Measurements from ENCODE around the gene SLC22A23.
"Not testable (repeated sequence)": the region's sequence is repeated elsewhere in the genome, so short reads cannot be mapped to it uniquely, and the experiment has no call there.

Gene SLC22A23

GRCh38 chr6:3402310-3403237, 54.3 kb downstream of the SLC22A23 start:
- DNase-seq, result no peak

- no peak for DNase-seq
Measured at GRCh38 chr6:3400162-3400561, 56.7 kb downstream of the SLC22A23 start.

DNA sequence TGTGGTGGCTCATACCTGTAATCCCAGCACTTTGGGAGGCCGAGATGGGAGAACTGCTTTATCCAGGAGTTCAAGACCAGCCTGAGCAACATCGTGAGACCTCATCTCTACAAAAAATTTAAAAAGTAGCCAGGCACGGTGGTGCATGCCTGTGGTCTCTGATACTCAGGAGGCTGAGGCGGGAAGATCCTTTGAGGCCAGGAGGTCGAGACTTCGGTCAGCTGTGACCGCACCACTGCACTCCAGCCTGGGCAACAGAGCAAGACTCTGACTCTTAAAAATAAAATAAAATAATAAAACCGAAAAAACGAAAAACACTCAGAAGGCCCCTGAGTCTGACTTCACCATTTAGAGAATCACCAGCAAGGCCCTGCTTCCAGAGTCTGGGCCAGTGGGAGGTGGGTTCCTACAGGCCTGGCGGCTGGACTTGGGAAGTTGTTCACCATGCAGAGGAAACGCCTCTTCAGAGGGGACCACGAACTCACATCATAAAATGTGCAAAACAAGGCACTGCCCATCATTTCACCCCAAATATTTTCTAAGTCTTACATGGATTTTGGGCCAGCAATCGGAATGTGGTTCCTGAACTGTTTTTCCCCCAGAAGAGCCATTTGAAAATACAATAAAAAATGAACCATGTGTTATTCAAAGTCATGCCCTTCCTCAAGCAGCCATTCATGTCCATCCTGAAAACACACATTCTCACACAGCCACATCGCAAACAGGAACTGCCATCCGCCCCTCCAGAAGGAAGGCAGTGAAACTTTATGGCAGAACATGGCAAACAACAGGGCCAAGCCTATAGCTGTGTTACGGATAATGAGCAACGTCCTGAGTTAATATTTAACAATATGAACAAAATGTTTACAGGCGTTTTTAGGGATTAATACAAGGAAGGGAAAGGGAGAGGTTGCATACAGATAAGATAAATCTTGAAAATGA, 57.8 kb downstream of the SLC22A23 start:
- DNase-seq, result no peak

GRCh38 chr6:3398165-3398562, 58.7 kb downstream of the SLC22A23 start:
- no peak for DNase-seq

- no peak for DNase-seq
Measured at GRCh38 chr6:3397229-3398164, 59.4 kb downstream of the SLC22A23 start.

DNA sequence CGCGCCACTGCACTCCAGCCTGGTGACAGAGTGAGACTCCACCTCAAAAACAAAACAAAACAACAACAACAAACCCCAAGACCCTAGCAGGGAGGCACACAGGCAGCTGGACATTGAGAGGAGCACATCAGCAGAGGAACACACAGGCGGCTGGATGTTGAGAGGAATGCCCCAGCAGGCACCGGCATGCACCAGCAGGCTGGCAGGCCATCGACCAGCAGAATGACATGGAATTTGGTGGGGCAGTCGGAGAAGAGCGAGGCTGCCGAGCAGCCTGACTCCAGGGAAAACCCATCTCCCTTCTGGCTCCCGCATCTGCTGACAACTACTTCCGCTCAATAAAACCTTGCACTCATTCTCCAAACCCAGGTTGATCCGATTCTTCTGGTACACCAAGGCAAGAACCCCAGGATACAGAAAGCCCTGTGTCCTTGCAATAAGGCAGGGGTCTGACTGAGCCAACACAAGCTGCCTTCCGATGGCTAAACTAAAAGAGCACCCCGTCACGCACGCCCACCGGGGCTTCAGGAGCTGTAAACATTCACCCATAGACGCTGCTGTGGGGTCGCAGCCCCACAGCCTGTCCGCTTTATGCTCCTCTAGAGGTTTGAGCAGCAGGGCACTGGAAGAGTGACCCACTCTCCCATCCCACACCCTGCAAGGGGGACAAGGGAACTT, 60.2 kb downstream of the SLC22A23 start:
- no peak for DNase-seq

- DNase-seq, result no peak
Measured at GRCh38 chr6:3394671-3395070, 62.2 kb downstream of the SLC22A23 start.

- DNase-seq, result peak; percentile 61
Measured at GRCh38 chr6:3393836-3394202, 63.0 kb downstream of the SLC22A23 start.

DNA sequence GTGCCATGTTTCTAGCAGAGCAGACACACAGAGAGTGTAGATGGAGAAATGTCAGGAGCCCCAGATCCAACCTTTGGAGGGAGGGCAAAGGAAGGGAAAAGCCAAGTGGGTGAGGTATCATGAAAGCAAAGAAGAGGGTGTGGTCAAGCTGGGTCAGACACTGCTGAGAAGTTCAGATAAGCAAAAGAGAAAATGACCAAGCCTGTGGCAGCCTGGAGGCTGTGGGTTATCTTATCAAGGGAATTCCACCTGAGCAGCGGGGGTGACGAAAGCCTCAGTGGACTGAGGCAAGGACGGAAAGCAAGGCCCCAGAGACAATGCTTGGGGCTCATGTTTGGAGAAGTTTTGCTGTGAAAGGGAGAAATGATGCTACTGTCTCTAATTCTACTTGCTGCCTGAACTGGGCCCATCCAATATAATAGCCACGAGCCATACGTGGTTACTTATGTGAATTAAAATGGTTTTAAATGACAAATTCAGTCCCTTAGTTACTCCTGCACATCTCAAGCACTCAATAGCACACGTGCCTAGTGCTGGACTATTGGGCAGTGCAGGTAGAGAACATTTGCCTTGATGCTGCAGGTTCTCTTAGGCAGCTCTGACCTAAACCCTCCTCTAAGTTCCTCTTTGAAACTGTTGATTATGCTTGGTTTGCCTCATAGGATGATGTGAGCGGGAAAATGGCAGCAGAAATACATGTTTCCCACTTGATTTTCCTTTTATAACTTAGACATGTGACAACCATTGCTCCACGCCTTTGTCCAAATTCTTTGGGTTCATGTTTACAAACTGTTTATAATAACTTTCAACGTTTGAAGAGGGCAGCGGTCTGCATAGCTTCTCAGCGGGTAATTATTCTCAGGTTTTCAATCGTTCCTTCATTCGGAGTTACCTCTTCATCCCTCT, 63.7 kb downstream of the SLC22A23 start:
- DNase-seq, result no peak

GRCh38 chr6:3391902-3392458, 64.9 kb downstream of the SLC22A23 start:
- DNase-seq, result no peak

GRCh38 chr6:3390698-3391097, 66.2 kb downstream of the SLC22A23 start:
- no peak for DNase-seq

GRCh38 chr6:3389390-3390167, 67.3 kb downstream of the SLC22A23 start:
- DNase-seq, result no peak

GRCh38 chr6:3388786-3389185, 68.1 kb downstream of the SLC22A23 start:
- DNase-seq, result no peak

GRCh38 chr6:3386374-3386857, 70.4 kb downstream of the SLC22A23 start:
- no peak for DNase-seq

DNA sequence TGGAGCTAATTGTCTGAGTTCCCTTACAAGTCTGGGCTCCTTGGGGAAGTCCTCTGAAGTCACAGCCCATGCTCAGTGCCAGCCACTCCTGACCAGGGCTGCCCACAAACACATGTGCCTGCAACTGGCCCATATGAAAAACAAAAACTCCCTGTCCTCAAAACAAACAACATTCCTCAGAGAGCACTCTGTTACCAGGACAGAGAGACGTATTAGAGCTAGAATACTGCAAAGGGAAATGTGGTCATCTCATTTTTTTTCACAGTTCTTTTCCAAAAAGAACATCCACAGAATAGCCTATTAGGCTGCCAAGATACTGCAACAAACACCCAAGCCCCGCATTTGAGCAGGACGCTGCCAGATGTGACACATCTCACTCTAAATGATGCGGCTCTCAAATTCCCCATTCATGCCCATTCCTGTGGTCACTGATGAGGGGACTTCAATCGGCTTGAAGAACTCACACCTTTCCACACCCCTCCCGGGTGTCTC, 71.1 kb downstream of the SLC22A23 start:
- DNase-seq, result no peak

GRCh38 chr6:3385181-3385580, 71.7 kb downstream of the SLC22A23 start:
- not testable (repeated sequence) for DNase-seq

- DNase-seq, result no peak
Measured at GRCh38 chr6:3384241-3385143, 72.4 kb downstream of the SLC22A23 start.

DNA sequence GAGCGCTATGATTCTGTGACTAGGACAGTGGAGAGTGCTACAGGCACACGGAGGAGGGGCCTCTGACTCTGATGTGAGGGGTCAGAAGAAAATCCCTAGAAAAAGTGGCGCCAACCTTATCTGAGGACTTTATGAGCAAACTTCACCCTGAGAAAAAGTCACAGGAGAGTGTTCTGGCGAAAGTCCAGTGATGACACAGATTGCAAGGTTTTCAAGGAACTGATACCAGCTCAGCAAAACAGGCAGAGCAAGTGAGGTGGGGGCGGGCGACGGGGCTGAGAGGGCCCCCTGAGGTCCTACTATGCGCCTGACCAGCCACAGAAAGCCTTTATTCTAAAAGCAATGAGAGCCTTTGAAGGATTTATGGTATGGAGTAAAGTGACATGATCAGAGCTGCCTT, 73.3 kb downstream of the SLC22A23 start:
- no peak for DNase-seq
